Liver (tissue), 9 donors: Measurements from ENCODE around the gene WDR17. TPM values are rescaled to one million over a fixed set of nuclear protein-coding genes. Genes with fewer than 3 reads are reported as not detected.

Experiments
- DNase-seq: peaks from one replicate; pipeline ENCODE4 v3.0.0-alpha.2; 2017; ENCODE audit warnings: low spot score
- H3K27ac ChIP-seq, 2 donors: one replicate each; pipeline ENCODE4 v1.7.0; 2013; ENCODE audit warnings: inconsistent platforms in 2 of 2, low read length in 2 of 2, control low read depth in 1 of 2, low read depth in 1 of 2, mild to moderate bottlenecking in 1 of 2
- H3K27me3 ChIP-seq, 4 donors: one replicate each; pipeline versions ENCODE4 v1.6.1 to v1.7.0; 2013; ENCODE audit warnings: low read length in 3 of 4, inconsistent platforms in 1 of 4, mild to moderate bottlenecking in 1 of 4, moderate library complexity in 1 of 4; ENCODE audit not compliant: control insufficient read depth in 4 of 4, insufficient read depth in 4 of 4
- H3K36me3 ChIP-seq, 4 donors: one replicate each; pipeline versions ENCODE4 v1.6.1 to v1.7.0; 2013; ENCODE audit warnings: low read length in 3 of 4, mild to moderate bottlenecking in 3 of 4, low read depth in 1 of 4, moderate library complexity in 1 of 4; ENCODE audit not compliant: control insufficient read depth in 4 of 4, insufficient read depth in 3 of 4
- H3K4me1 ChIP-seq, 4 donors: one replicate each; pipeline versions ENCODE4 v1.6.1 to v1.7.0; 2013; ENCODE audit warnings: low read length in 3 of 4, mild to moderate bottlenecking in 3 of 4, moderate library complexity in 1 of 4; ENCODE audit not compliant: control insufficient read depth in 4 of 4, insufficient read depth in 4 of 4
- H3K4me3 ChIP-seq, 3 donors: one replicate each; pipeline versions ENCODE4 v1.6.1 to v1.7.0; 2013; ENCODE audit warnings: low read length in 3 of 3, control low read depth in 1 of 3, low read depth in 1 of 3, mild to moderate bottlenecking in 1 of 3
- H3K9ac ChIP-seq, 2 donors: one replicate each; pipeline ENCODE4 v1.7.0; 2013; ENCODE audit warnings: low read length in 2 of 2, mild to moderate bottlenecking in 2 of 2, moderate library complexity in 2 of 2, control low read depth in 1 of 2, low read depth in 1 of 2
- H3K9me3 ChIP-seq, 4 donors: one replicate each; pipeline versions ENCODE4 v1.6.1 to v1.7.0; 2013; ENCODE audit warnings: low read length in 3 of 4; ENCODE audit not compliant: control insufficient read depth in 4 of 4
- ATF3 ChIP-seq: IDR thresholded peaks from 2 replicates; pipeline ENCODE4 v1.6.1; 2016; ENCODE audit warnings: antibody characterized with exemption
- CTCF ChIP-seq: fragments of 150-350 bp; IDR thresholded peaks from 2 replicates; pipeline ENCODE4 v1.5.1; 2017; ENCODE audit warnings: improper control_type of control experiment, low read depth, low read length; ENCODE audit not compliant: missing input control
- EGR1 ChIP-seq, 2 donors: IDR thresholded peaks; 2 replicates each; pipeline ENCODE4 v1.6.1; 2016 to 2018; ENCODE audit warnings: antibody characterized with exemption in 2 of 2, low read depth in 2 of 2
- FOXA1 ChIP-seq: IDR thresholded peaks from 2 replicates; pipeline ENCODE4 v1.6.1; 2016; ENCODE audit warnings: antibody characterized with exemption
- FOXA2 ChIP-seq: IDR thresholded peaks from 2 replicates; pipeline ENCODE4 v1.6.1; 2016; ENCODE audit warnings: antibody characterized with exemption
- GABPA ChIP-seq, 2 donors: IDR thresholded peaks in 1 of 2; conservative IDR thresholded peaks in 1 of 2; 2 replicates each; pipeline ENCODE4 v1.6.1; 2016; ENCODE audit warnings: antibody characterized with exemption in 2 of 2, mild to moderate bottlenecking in 1 of 2, moderate library complexity in 1 of 2
- HNF4A ChIP-seq, 2 donors: conservative IDR thresholded peaks; 2 replicates each; pipeline ENCODE4 v1.6.1; 2016; ENCODE audit warnings: antibody characterized with exemption in 2 of 2, mild to moderate bottlenecking in 2 of 2
- HNF4G ChIP-seq: IDR thresholded peaks from 2 replicates; pipeline ENCODE4 v1.6.1; 2016; ENCODE audit warnings: antibody characterized with exemption
- JUND ChIP-seq, 2 donors: IDR thresholded peaks; 2 replicates each; pipeline ENCODE4 v1.6.1; 2016; ENCODE audit warnings: antibody characterized with exemption in 2 of 2
- MAX ChIP-seq: IDR thresholded peaks from 2 replicates; pipeline ENCODE4 v1.6.1; 2016; ENCODE audit warnings: antibody characterized with exemption
- NR2F2 ChIP-seq: IDR thresholded peaks from 2 replicates; pipeline ENCODE4 v1.6.1; 2016; ENCODE audit warnings: antibody characterized with exemption
- RAD21 ChIP-seq, 2 donors: IDR thresholded peaks; 2 replicates each; pipeline ENCODE4 v1.6.1; 2016; ENCODE audit warnings: antibody characterized with exemption in 2 of 2, mild to moderate bottlenecking in 2 of 2
- REST ChIP-seq: IDR thresholded peaks from 2 replicates; pipeline ENCODE4 v1.6.1; 2016; ENCODE audit warnings: antibody characterized with exemption, mild to moderate bottlenecking
- RXRA ChIP-seq, 2 donors: IDR thresholded peaks; 2 replicates each; pipeline ENCODE4 v1.6.1; 2017 to 2018; ENCODE audit warnings: antibody characterized with exemption in 2 of 2, mild to moderate bottlenecking in 1 of 2
- SP1 ChIP-seq: IDR thresholded peaks from 2 replicates; pipeline ENCODE4 v1.6.1; 2018; ENCODE audit warnings: antibody characterized with exemption, mild to moderate bottlenecking
- YY1 ChIP-seq: IDR thresholded peaks from 2 replicates; pipeline ENCODE4 v1.6.1; 2016; ENCODE audit warnings: antibody characterized with exemption, mild to moderate bottlenecking
- ZBTB33 ChIP-seq: IDR thresholded peaks from 2 replicates; pipeline ENCODE4 v1.6.1; 2016; ENCODE audit warnings: antibody characterized with exemption
- WGBS: extraction: QIAGEN DNeasy Blood & Tissue Kit; methylation state at CpG from one replicate; pipeline ENCODE4 v1.1.7; 2013; 5-methylcytosine and 5-hydroxymethylcytosine counted together
- polyA plus RNA-seq, 2 donors: library from polyadenylated mRNA; stranded (reverse) in 1 of 2; unstranded in 1 of 2; fragments of 200-250 nt in 1 of 2; fragments of >200 nt in 1 of 2; fragmentation: Nextera tagmentation in 1 of 2; extraction: Ambion mirVana in 1 of 2; gene quantifications; one replicate each; pipeline versions ENCODE4 v1.2.1 to v1.2.3, GENCODE V29; 2013 to 2015
- total RNA-seq, 2 donors: library from RNA; depleted of rRNA; stranded (reverse); fragments of >200 nt; gene quantifications; one replicate each; pipeline ENCODE4 v1.2.3, GENCODE V29; 2014
- donor health status: healthy.
- donor health status: healthy.
- donor health status: healthy.
- donor health status: healthy.
- donor health status: healthy.

Gene WDR17
- total and polyA plus RNA-seq, 4 donors, result 0.14 to 0.84 (median 0.34) TPM

- TF ChIP-seq MAX, result no peak
- no peak for TF ChIP-seq SP1
- no peak for TF ChIP-seq EGR1 (IDR thresholded peaks at IDR 0.05; ENCODE audit: low read depth in 2 of 2)
- TF ChIP-seq JUND (IDR thresholded peaks at IDR 0.05), result no peak
- TF ChIP-seq HNF4G, result no peak
- no peak for TF ChIP-seq FOXA2
- no peak for TF ChIP-seq HNF4A (conservative IDR thresholded peaks at IDR 0.05)
- no peak for TF ChIP-seq YY1
- no peak for TF ChIP-seq RXRA (IDR thresholded peaks at IDR 0.05)
Measured at GRCh38 chr4:176198316-176198903, 132.8 kb downstream of the WDR17 start (continued).

GRCh38 chr4:176205299-176205698 lies 139.7 kb downstream of the WDR17 start:
- Histone ChIP-seq H3K9ac (no peak overlapping the region), H3K27me3 (no peaks in the 10 kb centered on the region), H3K27ac (no peak overlapping the region), H3K4me3 (no peak overlapping the region), H3K9me3 (no peaks in the 10 kb centered on the region), H3K4me1 (no peaks in the 10 kb centered on the region), H3K36me3 (no peaks in the 10 kb centered on the region)
- DNase-seq, result no peak
- WGBS, result 48% methylated on average over 4 of the region's 4 CpGs
- TF ChIP-seq HNF4G (no peak), YY1 (no peak)

- TF ChIP-seq HNF4A (conservative IDR thresholded peaks at IDR 0.05) (no peak), ZBTB33 (no peak), RAD21 (IDR thresholded peaks at IDR 0.05) (no peak), RXRA (IDR thresholded peaks at IDR 0.05) (no peak), GABPA (IDR thresholded peaks at IDR 0.05 in 1 of 2, conservative IDR thresholded peaks at IDR 0.05 in 1 of 2) (no peak), YY1 (no peak), JUND (IDR thresholded peaks at IDR 0.05) (no peak), HNF4G (no peak), FOXA1 (no peak), SP1 (no peak), REST (no peak), NR2F2 (no peak), ATF3 (no peak), EGR1 (IDR thresholded peaks at IDR 0.05; ENCODE audit: low read depth in 2 of 2) (no peak), CTCF (no peak), MAX (no peak)
- 82% methylated on average over 5 of the region's 5 CpGs for whole genome bisulfite sequencing
- H3K9me3 ChIP-seq, result peaks cover 0 to 1% (median 0%) of the 10 kb centered on the region in 4 donors
- H3K4me3 ChIP-seq, result no peak overlapping the region
- DNase-seq, result no peak
- H3K27ac ChIP-seq, result no peak overlapping the region
- H3K4me1 ChIP-seq, result no peaks in the 10 kb centered on the region
- H3K9ac ChIP-seq, result no peak overlapping the region
- no peaks in the 10 kb centered on the region for H3K36me3 ChIP-seq
- no peaks in the 10 kb centered on the region for H3K27me3 ChIP-seq
Measured at GRCh38 chr4:176207839-176208238, 142.2 kb downstream of the WDR17 start.
